ENCODE data around the gene FRG1.
"Not testable (repeated sequence)": the region's sequence is repeated elsewhere in the genome, so short reads cannot be mapped to it uniquely, and the experiment has no call there.

GRCh38 chr4:189980292-189980691 lies 39.6 kb downstream of the FRG1 start:
- TF ChIP-seq CTCF (IDR thresholded peaks at IDR 0.05; ENCODE audit: insufficient read depth, low read depth, low read length); EZH2 (IDR thresholded peaks at IDR 0.05; ENCODE audit: insufficient read depth, low read length): not testable (repeated sequence)

Data from astrocyte (in vitro differentiated cells and primary cell).